Amygdala (tissue), 56 donors: ENCODE measurements around the gene PCSK5.

ENCODE experiments used
- DNase-seq, 56 donors: peaks; one replicate each; lab custom pipeline; 2025; lab: John Stamatoyannopoulos, UW

Gene PCSK5

DNA sequence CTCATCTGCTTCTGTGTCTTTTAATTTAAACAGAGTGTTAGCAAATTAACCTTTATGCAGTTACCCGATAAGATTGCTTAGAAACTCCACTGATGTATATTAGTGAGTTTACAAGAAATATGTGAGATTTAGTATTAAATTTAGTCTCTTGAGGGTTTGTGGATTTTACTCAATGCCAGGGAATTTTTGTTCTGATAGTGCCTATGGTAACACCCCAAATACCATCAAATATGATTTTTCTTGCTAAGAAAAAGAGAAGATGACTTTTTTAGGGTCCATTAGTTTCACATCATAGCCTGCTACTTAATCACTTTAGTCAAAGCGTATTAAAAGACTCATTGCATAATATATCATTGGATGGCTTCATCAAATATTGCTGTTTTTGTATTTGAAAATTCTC, 224.9 kb downstream of the PCSK5 start:
- DNase-seq = no peak

DNA sequence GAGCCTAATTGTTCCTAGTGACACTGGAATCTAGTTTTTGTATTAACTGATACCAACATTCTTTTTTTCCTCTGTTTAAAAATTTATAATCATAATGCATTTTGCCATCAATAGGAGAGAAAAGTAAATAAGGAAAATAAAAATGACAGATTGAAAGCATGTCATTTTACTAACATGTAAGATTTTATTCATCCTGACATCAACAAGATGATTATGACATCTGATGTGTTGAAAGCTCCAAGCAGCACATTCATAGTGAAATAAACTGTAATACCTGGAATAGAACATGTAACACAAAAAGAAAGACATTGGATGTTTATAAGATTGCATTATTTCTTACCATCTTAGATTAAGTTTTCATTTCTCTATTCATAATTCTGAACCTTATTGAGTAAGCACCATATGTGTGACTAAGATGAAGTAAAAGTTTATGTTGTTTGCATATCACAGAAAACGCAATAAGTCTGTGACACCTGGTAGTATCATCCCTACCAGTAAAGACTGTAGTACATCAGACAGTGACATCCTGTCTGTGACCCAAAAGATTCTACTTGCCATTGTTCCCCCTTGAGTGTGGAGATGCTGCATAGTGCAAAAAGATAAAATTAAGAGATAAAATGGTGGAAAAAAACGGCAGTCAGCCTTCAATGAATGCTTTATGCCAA, 225.6 kb downstream of the PCSK5 start:
- DNase-seq = no peak

DNA sequence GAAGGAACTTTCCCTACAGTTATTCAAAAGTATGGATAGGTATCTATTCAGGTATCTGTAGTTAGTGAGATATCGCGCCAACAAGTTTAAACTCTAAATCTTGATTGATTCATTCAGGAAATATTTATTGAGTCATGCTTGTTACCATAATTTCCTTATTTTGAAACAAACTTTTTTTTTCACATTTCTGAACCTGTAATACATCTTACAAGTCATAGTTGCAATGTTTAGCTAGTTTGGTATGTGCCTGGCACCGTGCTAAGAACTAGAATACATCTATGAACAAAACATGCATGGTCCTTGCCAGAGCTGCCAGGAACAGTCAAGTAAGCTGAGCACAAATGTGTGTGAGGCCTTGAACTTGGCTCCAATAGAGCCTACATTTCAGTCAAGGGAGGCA, 226.4 kb downstream of the PCSK5 start:
- no peak for DNase-seq

DNA sequence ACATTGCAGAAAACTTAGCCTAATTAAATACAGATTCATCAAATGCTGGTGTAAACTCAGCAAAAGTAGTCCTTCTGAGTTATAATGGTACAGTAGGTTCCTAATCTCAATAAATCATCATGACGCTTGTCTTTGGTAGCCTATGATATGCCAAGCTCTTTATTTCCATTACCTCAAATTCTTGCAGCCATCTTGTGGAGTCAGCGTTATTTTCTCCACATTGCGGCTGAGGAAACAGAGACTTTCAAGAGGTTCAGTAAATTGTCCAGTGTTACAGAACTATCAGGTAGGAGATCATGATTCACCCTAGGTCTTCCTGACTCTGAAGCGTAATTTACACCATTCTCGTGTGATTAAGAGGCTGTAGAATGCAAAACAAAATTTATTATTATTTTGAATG, 237.2 kb downstream of the PCSK5 start:
- DNase-seq = no peak

DNA sequence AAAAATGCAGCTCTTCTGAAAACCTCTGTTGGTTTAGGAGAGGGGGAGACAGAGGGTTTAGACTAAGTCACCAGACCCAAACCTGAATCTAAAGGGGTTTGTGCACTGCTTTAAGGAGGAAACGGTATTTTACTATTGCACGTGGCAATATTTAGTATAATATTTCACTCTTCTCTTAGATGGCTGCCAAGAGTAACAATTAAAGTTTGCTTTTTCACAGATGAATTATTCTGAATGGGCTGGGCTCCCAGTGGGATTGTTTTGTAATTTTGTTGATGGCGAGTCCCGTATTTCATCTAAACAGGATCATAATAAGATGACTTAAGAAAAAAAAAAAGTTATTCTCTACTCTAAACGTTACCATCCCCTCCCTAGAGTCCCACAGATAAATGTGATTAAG, 245.4 kb downstream of the PCSK5 start:
- DNase-seq = no peak

DNA sequence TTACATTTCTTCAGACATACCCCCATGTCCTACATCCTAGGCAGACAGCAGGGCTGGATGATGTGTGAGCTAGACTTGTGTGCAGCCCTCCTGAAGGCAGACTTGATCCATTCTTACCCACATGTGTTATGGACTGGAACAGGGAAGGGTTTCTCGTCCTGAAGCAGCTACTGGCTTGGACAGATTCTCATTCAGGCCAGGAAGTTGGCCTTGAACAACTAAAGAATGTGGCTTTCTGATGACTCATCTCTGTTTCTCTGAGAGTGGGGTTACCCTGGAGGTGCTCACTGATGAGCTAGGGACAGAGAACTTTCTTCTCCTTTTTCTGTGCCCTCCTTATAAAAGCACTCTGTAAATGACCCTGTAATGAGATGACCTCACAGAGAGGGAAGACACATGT, 246.5 kb downstream of the PCSK5 start:
- no peak for DNase-seq

DNA sequence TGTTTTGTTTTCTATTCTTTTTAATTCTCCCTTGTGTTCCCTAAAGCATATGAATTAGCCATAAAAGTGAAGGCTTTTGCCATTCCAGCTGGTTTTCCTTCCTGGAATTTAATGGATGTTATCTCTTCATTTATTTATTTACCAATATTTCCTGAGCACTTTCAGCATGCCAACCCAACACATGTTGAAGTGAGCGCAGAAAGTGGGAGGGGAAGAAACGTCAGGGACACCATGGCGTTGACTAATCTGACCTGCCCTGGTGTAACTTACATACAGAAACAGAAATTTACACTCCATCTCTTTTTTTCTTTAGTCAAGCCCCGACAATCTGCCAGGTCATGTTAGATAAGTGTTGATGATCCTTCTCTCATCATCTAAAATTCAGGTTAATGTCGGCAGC, 247.5 kb downstream of the PCSK5 start:
- DNase-seq = no peak

DNA sequence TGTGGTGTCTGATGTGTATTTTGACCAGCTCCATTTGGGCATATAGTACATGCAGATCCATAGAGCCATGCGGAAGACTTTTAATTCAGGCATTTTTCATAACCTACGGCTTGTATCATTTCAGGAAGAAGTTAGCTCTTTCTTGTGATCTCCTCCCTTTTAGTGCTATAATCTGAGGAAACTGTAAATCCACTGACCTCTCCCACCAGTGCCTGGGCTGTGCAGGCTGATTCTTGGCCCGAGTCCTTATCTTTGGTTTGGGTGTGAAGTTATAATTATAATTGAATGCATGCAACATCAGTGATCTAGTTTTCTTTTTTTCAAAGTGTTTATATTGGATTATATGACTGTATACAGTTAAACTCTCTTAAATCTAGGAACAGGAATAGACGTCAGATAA, 247.9 kb downstream of the PCSK5 start:
- DNase-seq = no peak

DNA sequence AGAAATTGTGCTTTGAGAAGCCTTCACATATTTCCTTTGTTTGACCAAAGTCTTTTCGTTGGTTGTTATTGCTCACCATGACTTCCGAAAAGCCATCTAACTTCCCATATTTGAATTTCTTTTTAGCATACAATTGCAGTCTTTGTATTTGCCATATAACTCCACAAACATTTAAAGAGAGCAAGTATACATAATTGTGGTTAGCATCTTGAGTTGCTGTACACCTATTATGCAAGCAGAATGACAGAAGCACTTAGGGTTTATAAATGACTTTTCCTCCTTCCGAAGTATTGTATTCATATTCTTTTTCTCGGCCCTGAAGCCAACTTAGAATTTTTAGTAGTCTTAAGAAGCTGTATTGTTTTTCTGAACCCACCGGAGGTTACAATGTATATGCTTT, 253.4 kb downstream of the PCSK5 start:
- no peak for DNase-seq

DNA sequence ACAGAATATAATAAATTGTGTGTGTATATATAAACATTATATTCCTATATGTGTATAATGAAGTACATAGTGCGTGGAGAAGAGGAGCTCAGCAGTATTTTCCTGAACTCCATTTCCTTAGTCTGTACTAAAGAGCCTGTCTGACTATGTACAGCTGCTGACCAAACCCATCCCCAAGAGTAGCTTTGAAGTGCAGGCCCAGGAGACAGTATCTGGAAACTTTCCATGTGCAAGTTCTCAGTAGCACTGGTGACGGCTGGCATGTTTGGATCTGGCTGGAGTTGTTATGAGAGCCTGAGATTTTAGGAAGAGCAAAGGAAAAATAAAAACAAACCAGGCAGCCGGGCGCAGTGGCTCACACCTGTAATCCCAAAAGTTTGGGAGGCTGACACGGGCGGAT, 259.5 kb downstream of the PCSK5 start:
- no peak for DNase-seq

DNA sequence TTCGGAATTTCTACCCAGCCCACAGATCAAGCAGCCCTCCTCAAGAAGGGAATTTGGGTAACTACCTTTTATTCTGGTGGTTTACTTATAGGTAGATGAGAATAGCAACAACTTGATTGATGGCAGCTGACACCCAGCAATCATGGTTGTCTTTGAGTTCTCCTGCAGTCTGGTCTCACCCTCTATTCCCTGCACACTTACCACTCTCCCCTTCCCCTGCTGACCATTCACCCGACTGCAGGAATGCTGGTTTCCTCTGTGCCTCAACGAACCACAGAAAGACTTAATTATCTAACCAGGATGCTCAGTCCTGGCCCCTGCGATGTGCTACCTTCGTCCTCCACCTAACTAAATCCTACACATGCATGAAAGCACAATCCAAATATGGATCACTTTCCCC, 260.8 kb downstream of the PCSK5 start:
- no peak for DNase-seq

DNA sequence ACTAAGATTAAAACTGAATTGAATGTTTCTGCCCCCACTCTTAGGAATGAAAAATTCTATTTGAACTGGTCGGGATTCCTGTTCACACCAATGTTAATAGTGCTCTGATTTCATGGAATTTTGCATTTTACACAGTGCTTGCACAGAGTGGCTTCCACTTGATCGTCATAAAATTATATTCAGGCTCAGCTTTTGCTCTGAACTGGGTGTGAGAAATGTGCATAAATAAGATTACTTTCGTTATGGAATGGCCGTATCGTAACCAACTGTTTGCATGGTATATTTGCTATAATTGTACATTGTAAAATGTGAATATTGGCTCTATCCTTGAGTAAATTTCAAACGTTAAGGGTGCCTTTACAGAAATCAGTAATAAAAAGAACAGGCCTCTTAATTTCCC, 262.9 kb downstream of the PCSK5 start:
- no peak for DNase-seq

DNA sequence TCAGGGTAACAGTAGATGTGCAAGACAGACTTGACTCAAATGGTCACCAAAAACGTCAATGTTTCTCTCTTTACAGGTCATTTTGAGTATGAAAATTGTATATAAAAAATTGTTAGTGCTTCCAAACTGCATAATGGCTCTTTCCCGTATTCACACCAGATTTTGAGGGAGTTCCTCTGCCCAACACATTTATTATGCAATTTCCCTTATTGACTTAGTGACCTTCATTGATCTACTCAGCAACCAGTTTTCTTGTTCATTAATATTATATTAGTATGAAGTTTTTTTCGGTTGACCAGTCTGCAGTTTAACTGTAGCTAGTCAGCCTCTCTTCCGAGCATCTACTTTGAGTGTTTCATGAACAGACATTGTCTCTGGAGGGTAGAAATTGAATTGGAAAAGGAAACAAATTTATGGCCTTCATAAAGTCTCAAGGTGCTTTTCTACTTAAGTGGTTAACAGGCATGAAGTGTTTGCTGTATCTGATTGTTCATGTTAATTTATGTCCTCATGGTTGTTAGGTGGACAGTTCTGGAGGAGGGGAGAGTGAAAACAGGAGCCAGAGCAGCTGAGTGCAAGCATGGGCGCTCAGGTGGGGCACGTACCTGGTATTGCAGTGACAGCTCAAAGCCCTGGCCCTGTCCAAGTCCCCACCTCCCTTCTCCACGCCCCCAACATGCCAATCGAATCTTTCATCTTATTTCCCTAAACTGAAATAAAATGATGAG, 263.6 kb downstream of the PCSK5 start:
- DNase-seq = no peak

DNA sequence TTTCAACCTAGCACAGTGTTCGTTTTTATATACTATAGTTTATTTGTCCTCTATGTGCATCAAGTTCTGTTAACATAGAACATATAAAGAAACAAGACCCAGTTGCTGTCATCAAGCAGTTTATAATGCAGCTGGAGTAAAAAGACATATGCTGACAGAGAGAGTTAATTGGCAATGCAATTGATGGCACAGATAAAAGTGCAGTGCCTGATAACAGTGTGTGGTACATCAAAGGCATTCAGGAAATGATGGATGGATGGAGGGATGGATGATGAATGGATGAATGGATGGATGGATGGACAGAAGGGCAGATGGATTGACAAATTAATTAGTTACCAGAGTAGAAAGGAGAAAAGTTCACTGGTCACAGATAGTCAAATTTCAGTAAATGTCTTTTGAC, 264.9 kb downstream of the PCSK5 start:
- DNase-seq = no peak

DNA sequence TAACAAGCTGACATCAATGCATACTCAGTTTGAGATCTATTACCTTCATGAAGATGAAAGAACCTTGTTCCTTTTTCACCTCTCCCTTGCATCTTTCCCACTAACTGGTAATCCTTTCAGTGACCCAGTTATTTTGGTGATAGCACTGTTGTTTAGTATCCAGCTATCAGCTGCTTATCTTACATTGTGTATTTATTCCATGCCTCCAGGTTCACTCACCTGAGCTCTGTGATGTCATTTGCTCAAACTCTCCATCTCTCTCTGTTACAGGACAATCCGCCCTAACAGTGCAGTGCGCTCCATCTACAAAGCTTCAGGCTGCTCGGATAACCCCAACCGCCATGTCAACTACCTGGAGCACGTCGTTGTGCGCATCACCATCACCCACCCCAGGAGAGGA, 268.2 kb downstream of the PCSK5 start:
- no peak for DNase-seq

DNA sequence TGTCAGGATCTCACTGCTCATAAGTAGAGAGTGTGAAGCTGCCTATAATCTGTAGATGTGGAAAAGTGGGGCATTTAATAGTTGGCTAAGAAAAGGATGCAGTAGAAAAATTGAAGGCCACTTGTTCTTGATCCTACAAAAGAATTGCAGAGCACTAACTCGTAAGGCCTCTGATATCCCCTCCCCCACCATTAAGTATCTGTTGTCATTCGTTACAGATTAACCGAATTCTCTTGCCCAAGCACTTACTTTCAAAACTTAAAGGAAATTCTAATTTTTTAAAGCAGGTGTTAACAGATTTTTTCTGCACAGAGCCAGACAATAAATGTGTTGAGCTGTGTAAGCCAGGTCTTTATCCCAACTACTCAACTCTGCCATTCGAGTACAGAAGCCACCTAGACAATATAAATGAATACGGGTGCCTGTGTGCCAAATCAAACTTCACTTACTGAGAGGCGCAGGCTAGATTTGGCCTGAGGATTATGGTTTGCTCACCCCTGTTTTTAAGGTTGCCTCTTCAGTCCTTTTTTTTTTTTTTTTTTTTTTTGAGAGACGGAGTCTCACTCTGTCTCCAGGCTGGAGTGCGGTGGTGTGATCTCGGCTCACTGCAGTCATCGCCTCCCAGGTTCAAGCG, 268.9 kb downstream of the PCSK5 start:
- no peak for DNase-seq

DNA sequence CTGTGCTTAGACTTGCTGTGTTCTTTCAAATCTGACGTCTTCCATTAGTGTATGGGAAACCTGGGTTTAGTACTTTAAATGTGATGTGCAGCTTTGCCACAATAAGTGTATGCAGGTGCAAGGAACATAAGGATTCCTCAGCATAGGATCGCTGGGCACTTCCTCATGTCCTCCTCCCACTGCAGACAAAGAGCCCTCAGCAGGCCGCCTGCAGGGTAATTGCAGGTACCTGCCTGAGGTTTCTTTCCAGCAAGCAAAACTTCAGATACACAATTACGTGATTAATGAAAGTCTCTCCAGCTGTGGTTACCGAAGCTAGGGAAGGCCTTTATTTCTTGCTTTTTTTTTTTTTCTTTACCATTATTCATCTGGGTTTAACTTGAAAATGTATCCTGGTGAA, 270.6 kb downstream of the PCSK5 start:
- no peak for DNase-seq

DNA sequence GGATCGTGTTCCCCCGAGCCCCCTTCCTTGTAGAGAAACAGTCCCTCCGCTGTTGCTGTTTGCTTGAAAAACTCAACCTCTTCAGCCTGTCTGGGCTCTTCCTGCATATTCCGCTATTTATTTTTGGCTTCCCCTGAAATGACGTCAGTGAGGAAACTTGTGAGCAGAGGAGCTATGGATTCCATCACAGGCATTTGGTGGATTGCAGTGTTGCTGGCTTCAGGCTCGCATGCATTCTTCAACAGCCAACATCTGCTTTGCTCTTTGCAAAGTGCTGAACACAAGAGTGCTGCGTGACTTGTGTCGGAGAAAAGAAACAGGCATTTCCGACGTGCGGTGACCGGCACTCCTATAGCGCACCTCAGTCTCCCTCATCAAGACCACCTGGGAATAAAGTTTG, 271.1 kb downstream of the PCSK5 start:
- no peak for DNase-seq

DNA sequence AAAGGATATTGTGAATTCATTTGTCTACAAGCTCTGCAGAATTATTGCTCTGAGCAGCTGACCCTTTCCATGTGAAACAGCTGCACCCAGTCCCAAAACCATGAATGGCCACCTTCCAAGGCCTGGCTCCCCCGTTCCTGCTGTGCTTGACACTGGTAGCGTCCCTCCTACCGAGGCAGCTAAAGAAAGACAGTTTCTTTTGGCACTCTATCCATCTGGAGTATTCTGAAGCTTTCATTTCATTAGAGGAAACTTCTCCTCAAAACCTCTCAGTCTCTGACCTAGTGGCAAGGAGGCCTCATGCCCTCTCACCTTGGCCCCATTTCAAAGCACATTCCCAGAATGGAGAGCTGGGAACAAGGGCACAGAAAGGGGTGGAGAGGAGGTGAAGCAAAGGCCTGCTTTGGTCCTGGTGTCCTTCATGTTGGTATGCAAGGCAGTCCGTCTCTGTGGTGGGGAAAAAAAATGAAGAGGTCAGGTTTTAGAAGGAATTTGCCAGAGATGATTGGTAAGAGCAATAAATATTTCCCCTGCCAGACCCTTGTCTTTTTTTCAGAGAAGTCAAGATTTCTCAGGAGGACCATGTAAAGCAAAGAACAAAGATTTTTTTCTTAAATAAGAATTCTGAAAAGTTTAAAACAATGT, 271.7 kb downstream of the PCSK5 start:
- DNase-seq = no peak

DNA sequence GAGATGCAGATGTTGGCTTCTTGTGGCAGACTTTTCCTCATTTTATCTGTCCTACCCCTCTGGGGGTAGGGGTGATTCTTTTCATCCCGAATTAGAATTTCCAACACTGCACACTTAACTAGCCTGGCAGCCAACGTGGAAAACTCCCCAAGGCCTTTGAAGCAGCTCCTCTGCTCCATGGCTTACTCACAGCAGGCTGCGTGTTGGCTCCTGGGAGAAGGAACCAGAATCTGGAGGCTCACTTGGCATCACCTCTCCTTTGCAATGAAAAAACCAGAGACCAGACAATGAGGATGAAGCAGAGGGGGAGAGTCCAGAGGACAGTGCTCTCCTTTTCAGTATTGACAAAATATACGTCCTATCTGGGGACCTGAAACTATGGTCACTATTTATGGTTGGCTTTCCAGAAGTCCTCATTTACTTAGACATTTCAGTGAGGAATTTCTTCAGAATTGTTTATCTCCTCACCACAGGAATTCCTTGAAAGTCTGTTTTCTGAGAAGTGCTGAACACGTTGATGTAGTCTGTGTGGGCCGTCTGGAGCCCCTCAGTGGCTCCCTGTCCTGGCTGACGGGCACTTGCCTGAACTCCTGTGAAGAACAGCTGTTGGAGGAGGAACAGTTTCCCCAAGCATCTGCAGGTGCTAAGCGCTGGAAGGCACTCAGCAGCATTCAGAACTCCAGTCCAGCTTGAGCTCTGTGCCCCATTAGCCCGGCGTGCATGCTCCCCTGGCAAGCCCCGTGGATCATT, 272.5 kb downstream of the PCSK5 start:
- peak in 5 of 56 donors; percentile 4 to 26 (median 4) for DNase-seq

DNA sequence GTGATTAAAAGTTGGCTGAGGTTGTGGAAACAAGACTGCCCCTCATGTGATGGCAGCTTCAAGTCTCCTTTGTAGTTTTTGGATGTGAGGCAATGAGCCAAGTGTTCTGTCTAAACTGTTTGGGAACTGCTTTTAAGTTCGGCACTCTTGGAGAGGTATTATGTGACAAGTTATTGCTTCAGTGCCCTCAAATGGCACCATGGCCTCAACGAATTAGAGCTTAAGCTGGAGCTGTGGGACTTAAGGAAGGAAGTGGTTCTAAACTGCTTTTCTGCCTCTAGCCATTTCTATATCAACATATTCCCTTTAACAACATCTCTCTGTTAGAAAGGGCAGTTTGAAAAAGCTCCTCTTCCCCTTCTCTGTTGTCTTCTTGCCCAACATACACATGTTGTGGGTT, 276.1 kb downstream of the PCSK5 start:
- peak in 8 of 56 donors; percentile 10 to 29 (median 22) for DNase-seq
